ENCODE data around the gene SPIB.

GRCh38 chr19:50412419-50412818 is 6.3 kb upstream of the SPIB start:
- TF ChIP-seq POLR2AphosphoS5 (IDR thresholded peaks at IDR 0.05; ENCODE audit: borderline replicate concordance, low read depth, low read length) (no peak), EZH2 (IDR thresholded peaks at IDR 0.05) (no peak)

Measured in SK-N-MC (cell line).